ENCODE results near the gene TRMT6. TPM values are rescaled to one million over a fixed set of nuclear protein-coding genes. Genes with fewer than 3 reads are reported as not detected.

The TRMT6 gene
- polyA plus RNA-seq, 1 experiment: 10.2 TPM

DNA sequence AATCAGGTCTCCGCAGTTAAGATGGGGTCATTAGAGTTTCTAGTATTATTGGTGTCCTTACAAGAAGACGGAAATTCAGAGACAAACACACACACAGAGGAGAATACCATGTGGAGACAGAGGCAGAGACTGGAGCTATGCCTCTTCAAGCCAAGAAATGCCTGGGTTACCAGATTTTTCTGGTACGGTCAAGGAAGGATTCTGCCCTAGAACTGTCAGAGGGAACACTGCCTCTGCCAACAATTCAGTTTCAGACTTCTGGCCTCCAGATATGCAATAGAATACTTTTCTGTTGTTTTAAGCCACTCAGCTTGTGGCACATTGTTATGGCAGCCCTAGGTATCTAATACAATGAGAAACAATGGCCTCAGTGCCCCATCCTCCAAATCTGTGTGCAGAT, 18.9 kb downstream of the TRMT6 start:
- ChIA-PET POLR2A (no interaction called here), CTCF (no interaction called here)
- Histone ChIP-seq H3K4me3 (ENCODE audit: low read depth, low read length) (no peak overlapping the region), H3K9me3 (ENCODE audit: control insufficient read depth, insufficient read depth, low read length) (no peaks in the 10 kb centered on the region), H3K27ac (ENCODE audit: low read depth, low read length) (no peak overlapping the region), H3K27me3 (ENCODE audit: control insufficient read depth, insufficient read depth, low read length) (peaks cover 12% of the 10 kb centered on the region)
- TF ChIP-seq, protein P1, sequence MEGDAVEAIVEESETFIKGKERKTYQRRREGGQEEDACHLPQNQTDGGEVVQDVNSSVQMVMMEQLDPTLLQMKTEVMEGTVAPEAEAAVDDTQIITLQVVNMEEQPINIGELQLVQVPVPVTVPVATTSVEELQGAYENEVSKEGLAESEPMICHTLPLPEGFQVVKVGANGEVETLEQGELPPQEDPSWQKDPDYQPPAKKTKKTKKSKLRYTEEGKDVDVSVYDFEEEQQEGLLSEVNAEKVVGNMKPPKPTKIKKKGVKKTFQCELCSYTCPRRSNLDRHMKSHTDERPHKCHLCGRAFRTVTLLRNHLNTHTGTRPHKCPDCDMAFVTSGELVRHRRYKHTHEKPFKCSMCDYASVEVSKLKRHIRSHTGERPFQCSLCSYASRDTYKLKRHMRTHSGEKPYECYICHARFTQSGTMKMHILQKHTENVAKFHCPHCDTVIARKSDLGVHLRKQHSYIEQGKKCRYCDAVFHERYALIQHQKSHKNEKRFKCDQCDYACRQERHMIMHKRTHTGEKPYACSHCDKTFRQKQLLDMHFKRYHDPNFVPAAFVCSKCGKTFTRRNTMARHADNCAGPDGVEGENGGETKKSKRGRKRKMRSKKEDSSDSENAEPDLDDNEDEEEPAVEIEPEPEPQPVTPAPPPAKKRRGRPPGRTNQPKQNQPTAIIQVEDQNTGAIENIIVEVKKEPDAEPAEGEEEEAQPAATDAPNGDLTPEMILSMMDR (IDR thresholded peaks at IDR 0.05; ENCODE audit: low read depth, low read length): no peak
- DNase-seq (ENCODE audit: low read depth, low spot score): no peak

DNA sequence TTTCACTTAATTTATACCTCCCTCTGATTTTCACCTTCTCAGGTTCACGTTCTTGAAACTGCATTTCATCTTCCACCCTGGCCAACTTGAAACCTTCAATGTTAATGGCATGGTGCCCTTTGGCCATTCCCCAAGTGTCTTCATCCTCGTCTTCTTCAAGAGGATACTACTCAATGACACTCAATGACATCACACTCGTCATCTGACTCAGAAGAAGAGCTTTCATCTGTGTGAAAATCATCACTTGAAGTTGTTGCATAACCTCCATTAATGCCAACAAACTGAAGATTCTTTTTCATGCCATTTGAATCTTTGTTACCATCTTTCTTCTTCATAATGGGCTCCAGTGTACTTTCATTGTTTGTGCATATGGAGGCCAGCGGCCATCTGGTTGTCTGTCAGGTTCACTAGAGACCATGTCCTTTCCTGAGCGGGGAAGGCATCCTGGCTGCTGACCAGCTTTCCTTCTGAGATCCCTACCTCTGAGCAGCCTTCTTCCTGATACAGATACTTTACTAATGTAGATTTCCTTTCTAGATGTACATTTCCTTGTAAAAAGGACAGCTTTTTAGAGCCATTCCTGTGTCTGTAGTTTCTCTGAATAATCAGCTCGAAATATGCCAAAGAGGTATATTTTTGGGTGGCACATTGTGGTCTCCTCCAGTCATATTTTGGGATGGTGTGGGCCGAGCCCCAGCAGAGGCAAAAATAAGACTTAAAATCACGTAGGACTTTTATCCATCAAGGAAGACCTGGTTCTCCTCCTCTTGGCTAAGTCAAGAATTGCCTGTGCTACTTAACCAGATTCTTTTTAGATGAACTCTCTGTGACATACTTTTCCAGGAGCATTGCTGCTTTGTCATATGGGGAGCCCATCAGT, 21.3 kb downstream of the TRMT6 start:
- no peak for DNase-seq (ENCODE audit: low read depth, low spot score)
- CTCF ChIA-PET: no interaction called here
- H3K9me3 ChIP-seq (ENCODE audit: control insufficient read depth, insufficient read depth, low read length): no peaks in the 10 kb centered on the region
- POLR2A ChIA-PET: no interaction called here
- H3K4me3 ChIP-seq (ENCODE audit: low read depth, low read length): no peak overlapping the region
- H3K27ac ChIP-seq (ENCODE audit: low read depth, low read length): no peak overlapping the region
- peaks cover 12% of the 10 kb centered on the region for H3K27me3 ChIP-seq (ENCODE audit: control insufficient read depth, insufficient read depth, low read length)
- TF ChIP-seq, protein P1 (IDR thresholded peaks at IDR 0.05; ENCODE audit: low read depth, low read length): no peak

DNA sequence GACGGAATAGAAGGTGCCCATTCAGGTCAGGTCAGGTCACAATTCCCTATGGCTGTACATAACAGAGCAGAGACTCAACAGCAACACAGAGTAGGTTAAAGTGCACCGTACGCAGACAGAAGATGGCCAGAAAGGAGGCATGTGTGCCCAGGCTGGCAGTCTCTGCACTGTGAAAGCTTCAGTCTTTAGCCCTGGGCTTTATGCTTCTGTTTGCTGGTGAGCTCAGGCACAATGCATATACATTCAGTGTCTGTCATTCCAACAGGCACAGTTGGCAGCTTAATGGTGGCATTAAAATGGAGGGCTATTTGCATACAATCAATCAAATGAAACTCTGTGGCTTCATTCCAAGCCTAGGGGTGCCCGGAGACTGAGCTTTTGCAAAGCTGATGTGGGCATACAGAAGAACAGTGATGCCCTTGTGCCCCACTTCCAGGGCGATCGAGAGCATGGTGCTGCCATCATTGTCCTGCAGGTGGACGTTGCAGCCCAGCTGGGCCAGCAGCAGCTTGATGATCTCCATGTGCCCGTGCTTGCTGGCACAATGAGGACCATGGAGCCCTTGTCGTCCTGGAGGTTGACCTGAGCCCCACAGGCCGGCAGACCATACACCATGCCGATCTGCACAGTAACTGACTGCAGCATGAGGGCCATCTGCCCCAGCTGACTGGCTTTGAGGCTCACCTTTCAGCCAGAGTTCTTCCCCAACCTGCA, 22.4 kb downstream of the TRMT6 start:
- Histone ChIP-seq H3K27ac (ENCODE audit: low read depth, low read length) (no peak overlapping the region), H3K9me3 (ENCODE audit: control insufficient read depth, insufficient read depth, low read length) (no peaks in the 10 kb centered on the region), H3K4me3 (ENCODE audit: low read depth, low read length) (no peak overlapping the region), H3K27me3 (ENCODE audit: control insufficient read depth, insufficient read depth, low read length) (peaks cover 16% of the 10 kb centered on the region)
- TF ChIP-seq, protein P1 (IDR thresholded peaks at IDR 0.05; ENCODE audit: low read depth, low read length): no peak
- DNase-seq (ENCODE audit: low read depth, low spot score): no peak
- CTCF ChIA-PET: interaction anchor here (0.5 to 1.1 kb wide), 4 partner anchors 23 to 400 kb away, joined by 3 to 5 read pairs (median 3); partner anchors contain the start of genes MCM8 and TRMT6
- POLR2A ChIA-PET: interaction anchor here (0.6 kb wide), 1 partner anchor 164 kb away, joined by 3 read pairs; no protein-coding TSS in a partner anchor

DNA sequence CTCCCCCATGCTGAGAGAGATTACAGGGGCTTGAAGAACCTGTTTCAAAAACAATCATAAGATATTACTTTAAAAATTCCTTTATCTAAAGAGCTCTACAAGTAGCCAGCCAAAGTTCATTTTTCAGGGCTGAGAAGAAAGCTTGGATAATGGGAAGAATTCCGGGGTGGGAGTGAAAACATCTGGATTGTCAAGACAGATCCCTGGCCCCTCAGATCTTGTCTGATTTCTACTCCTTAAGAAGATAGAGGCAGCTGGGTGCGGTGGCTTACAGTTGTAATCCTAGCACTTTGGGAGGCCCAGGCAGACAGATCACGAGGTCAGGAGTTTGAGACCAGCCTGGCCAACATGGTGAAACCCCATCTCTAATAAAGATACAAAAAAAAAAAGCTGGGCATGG, 24.8 kb downstream of the TRMT6 start:
- POLR2A ChIA-PET: no interaction called here
- Histone ChIP-seq H3K27me3 (ENCODE audit: control insufficient read depth, insufficient read depth, low read length) (peaks cover 12% of the 10 kb centered on the region), H3K27ac (ENCODE audit: low read depth, low read length) (no peak overlapping the region), H3K4me3 (ENCODE audit: low read depth, low read length) (no peak overlapping the region), H3K9me3 (ENCODE audit: control insufficient read depth, insufficient read depth, low read length) (no peaks in the 10 kb centered on the region; the same call in 1 of the 2 replicates)
- CTCF ChIA-PET: no interaction called here
- DNase-seq (ENCODE audit: low read depth, low spot score): no peak
- TF ChIP-seq, protein P1 (IDR thresholded peaks at IDR 0.05; ENCODE audit: low read depth, low read length): no peak

DNA sequence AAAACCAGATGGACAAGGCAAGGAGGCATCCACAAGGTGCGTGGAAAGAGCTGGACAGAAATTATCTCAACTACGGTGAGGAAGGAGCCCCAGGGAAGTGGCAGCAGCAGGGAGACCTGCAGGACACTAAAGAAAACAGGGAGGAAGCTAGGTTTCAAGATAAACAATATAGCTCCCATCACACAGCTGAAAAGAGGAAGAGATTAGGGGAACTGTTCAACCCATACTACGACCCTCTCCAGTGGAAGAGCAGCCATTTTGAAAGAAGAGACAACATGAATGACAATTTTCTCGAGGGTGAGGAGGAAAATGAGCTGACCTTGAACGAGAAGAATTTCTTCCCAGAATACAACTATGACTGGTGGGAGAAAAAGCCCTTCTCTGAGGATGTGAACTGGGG, 26.8 kb downstream of the TRMT6 start:
- Histone ChIP-seq H3K27ac (ENCODE audit: low read depth, low read length) (no peak overlapping the region), H3K4me3 (ENCODE audit: low read depth, low read length) (no peak overlapping the region), H3K27me3 (ENCODE audit: control insufficient read depth, insufficient read depth, low read length) (peaks cover 12% of the 10 kb centered on the region), H3K9me3 (ENCODE audit: control insufficient read depth, insufficient read depth, low read length) (no peaks in the 10 kb centered on the region; the same call in 1 of the 2 replicates)
- ChIA-PET POLR2A (no interaction called here), CTCF (interaction anchor here (0.6 kb wide), 1 partner anchor 48 kb away, joined by 4 read pairs; no protein-coding TSS in a partner anchor)
- DNase-seq (ENCODE audit: low read depth, low spot score): no peak
- TF ChIP-seq, protein P1 (IDR thresholded peaks at IDR 0.05; ENCODE audit: low read depth, low read length): no peak

Measured in AG04450 (cell line).